MV-4-11 (cell line): ENCODE data around the gene RAB11A.

Source experiments
- DNase-seq: peaks from one replicate; lab custom pipeline; 2025; lab: John Stamatoyannopoulos, UW

Gene RAB11A

GRCh38 chr15:65917936-65918335 lies 48.6 kb downstream of the RAB11A start:
- DNase-seq: no peak

GRCh38 chr15:65918357-65918920 lies 49.1 kb downstream of the RAB11A start:
- DNase-seq: no peak

GRCh38 chr15:65918945-65919344 lies 49.7 kb downstream of the RAB11A start:
- DNase-seq: no peak

- no peak for DNase-seq
These were observed 50.1 kb downstream of the RAB11A start for GRCh38 chr15:65919353-65919752.

GRCh38 chr15:65920121-65920520 lies 50.8 kb downstream of the RAB11A start:
- DNase-seq: no peak

- no peak for DNase-seq
These were observed 51.6 kb downstream of the RAB11A start for GRCh38 chr15:65920825-65921309.

- DNase-seq: no peak
These were observed 52.5 kb downstream of the RAB11A start for GRCh38 chr15:65921780-65922179.

GRCh38 chr15:65922621-65923020 lies 53.3 kb downstream of the RAB11A start:
- DNase-seq: no peak

GRCh38 chr15:65923264-65923663 lies 54.0 kb downstream of the RAB11A start:
- no peak for DNase-seq

GRCh38 chr15:65924004-65924403 lies 54.7 kb downstream of the RAB11A start:
- DNase-seq: no peak

GRCh38 chr15:65925338-65925737 lies 56.0 kb downstream of the RAB11A start:
- DNase-seq: no peak

- no peak for DNase-seq
These were observed 57.2 kb downstream of the RAB11A start for GRCh38 chr15:65926459-65926858.

- DNase-seq: no peak
These were observed 57.6 kb downstream of the RAB11A start for GRCh38 chr15:65926899-65927298.

- no peak for DNase-seq
These were observed 58.3 kb downstream of the RAB11A start for GRCh38 chr15:65927545-65927944.

- no peak for DNase-seq
These were observed 60.3 kb downstream of the RAB11A start for GRCh38 chr15:65929573-65929972.

- no peak for DNase-seq
These were observed 60.8 kb downstream of the RAB11A start for GRCh38 chr15:65930134-65930533.

- no peak for DNase-seq
These were observed 61.9 kb downstream of the RAB11A start for GRCh38 chr15:65931221-65931620.

- no peak for DNase-seq
These were observed 66.1 kb downstream of the RAB11A start for GRCh38 chr15:65935391-65935790.

- DNase-seq: no peak
These were observed 67.0 kb downstream of the RAB11A start for GRCh38 chr15:65936282-65936681.

GRCh38 chr15:65937054-65937453 lies 67.8 kb downstream of the RAB11A start:
- DNase-seq: no peak

- DNase-seq: no peak
These were observed 68.2 kb downstream of the RAB11A start for GRCh38 chr15:65937476-65937875.

- DNase-seq: no peak
These were observed 69.3 kb downstream of the RAB11A start for GRCh38 chr15:65938604-65939003.

GRCh38 chr15:65939901-65940617 lies 70.8 kb downstream of the RAB11A start:
- no peak for DNase-seq

GRCh38 chr15:65940618-65940909 lies 71.3 kb downstream of the RAB11A start:
- DNase-seq: no peak
